ENCODE measurements around the gene TFPI2.

The TFPI2 gene

GRCh38 chr7:93910076-93910994 is 19.8 kb upstream of the TFPI2 start:
- no peak for DNase-seq (ENCODE audit: low read depth in 3 of 3)

- DNase-seq (ENCODE audit: low read depth in 3 of 3), result no peak
Measured at GRCh38 chr7:93906267-93906666, 15.7 kb upstream of the TFPI2 start, which contains the start of gene GNGT1. Gene GNGT1 (plus strand): TSS chr7:93906567. CDS start chr7:93906747, 180 bp downstream.

GRCh38 chr7:93902777-93903423 is 12.3 kb upstream of the TFPI2 start:
- DNase-seq (ENCODE audit: low read depth in 3 of 3), result no peak

GRCh38 chr7:93897680-93898079 is 7.1 kb upstream of the TFPI2 start:
- no peak for DNase-seq (ENCODE audit: low read depth in 3 of 3)

GRCh38 chr7:93895859-93896600 is 5.5 kb upstream of the TFPI2 start:
- no peak for DNase-seq (ENCODE audit: low read depth in 3 of 3)

- no peak for DNase-seq (ENCODE audit: low read depth in 3 of 3)
Measured at GRCh38 chr7:93894966-93895640, 4.5 kb upstream of the TFPI2 start.

GRCh38 chr7:93894426-93894825 is 3.9 kb upstream of the TFPI2 start:
- DNase-seq (ENCODE audit: low read depth in 3 of 3), result no peak

- no peak for DNase-seq (ENCODE audit: low read depth in 3 of 3)
Measured at GRCh38 chr7:93890041-93890463, 501 bp downstream of the TFPI2 start.

- no peak for DNase-seq (ENCODE audit: low read depth in 3 of 3)
Measured at GRCh38 chr7:93889261-93889660, 1.3 kb downstream of the TFPI2 start.

GRCh38 chr7:93884541-93884940 is 6.0 kb downstream of the TFPI2 start:
- DNase-seq (ENCODE audit: low read depth in 3 of 3), result no peak

- DNase-seq (ENCODE audit: low read depth in 3 of 3), result no peak
Measured at GRCh38 chr7:93883917-93884345, 6.6 kb downstream of the TFPI2 start.

GRCh38 chr7:93883078-93883916 is 7.3 kb downstream of the TFPI2 start:
- no peak for DNase-seq (ENCODE audit: low read depth in 3 of 3)

GRCh38 chr7:93882468-93882867 is 8.1 kb downstream of the TFPI2 start:
- no peak for DNase-seq (ENCODE audit: low read depth in 3 of 3)

GRCh38 chr7:93879356-93879755 is 11.2 kb downstream of the TFPI2 start:
- no peak for DNase-seq (ENCODE audit: low read depth in 3 of 3)

- no peak for DNase-seq (ENCODE audit: low read depth in 3 of 3)
Measured at GRCh38 chr7:93877742-93878141, 12.8 kb downstream of the TFPI2 start.

- no peak for DNase-seq (ENCODE audit: low read depth in 3 of 3)
Measured at GRCh38 chr7:93873998-93874574, 16.5 kb downstream of the TFPI2 start.

- DNase-seq (ENCODE audit: low read depth in 3 of 3), result no peak
Measured at GRCh38 chr7:93866886-93867285, 23.7 kb downstream of the TFPI2 start.

GRCh38 chr7:93862651-93863050 is 27.9 kb downstream of the TFPI2 start:
- DNase-seq (ENCODE audit: low read depth in 3 of 3), result no peak

GRCh38 chr7:93861325-93861949 is 29.1 kb downstream of the TFPI2 start:
- no peak for DNase-seq (ENCODE audit: low read depth in 3 of 3)

GRCh38 chr7:93860261-93860660 is 30.3 kb downstream of the TFPI2 start:
- DNase-seq (ENCODE audit: low read depth in 3 of 3), result no peak
